Smooth muscle cell (in vitro differentiated cells): ENCODE measurements around the gene PAFAH1B1. TPM values are rescaled to one million over a fixed set of nuclear protein-coding genes. Genes with fewer than 3 reads are reported as not detected.
A peak's percentile ranks its signal among the peaks of the same experiment; 100 is the strongest.

Experiments
- DNase-seq: peaks from one replicate; lab custom pipeline; 2025; ENCODE audit not compliant: unreplicated experiment; lab: John Stamatoyannopoulos, UW
- H2AFZ ChIP-seq: fragments of 200-600 bp; sonication (generic); 2 replicates; pipeline ENCODE4 v1.6.0; 2016; ENCODE audit warnings: antibody characterized with exemption, low read depth, mild to moderate bottlenecking
- H3F3A ChIP-seq: fragments of 200-600 bp; sonication (generic); 2 replicates; pipeline ENCODE4 v1.6.0; 2017; ENCODE audit warnings: antibody characterized with exemption, low read depth
- H3K27ac ChIP-seq: fragments of 200-600 bp; sonication (generic); 2 replicates; pipeline ENCODE4 v1.5.1; 2016; ENCODE audit warnings: low read depth, mild to moderate bottlenecking
- H3K27me3 ChIP-seq: fragments of 200-600 bp; sonication (generic); 2 replicates; pipeline ENCODE4 v1.6.1; 2016; ENCODE audit warnings: low read depth, mild to moderate bottlenecking
- H3K36me3 ChIP-seq: fragments of 200-600 bp; sonication (generic); 2 replicates; pipeline ENCODE4 v1.5.1; 2016; ENCODE audit warnings: low read depth
- H3K4me1 ChIP-seq: fragments of 200-600 bp; sonication (generic); 2 replicates; pipeline ENCODE4 v1.5.1; 2016; ENCODE audit warnings: low read depth
- H3K4me2 ChIP-seq: fragments of 200-600 bp; sonication (generic); 2 replicates; pipeline ENCODE4 v1.6.0; 2016; ENCODE audit warnings: mild to moderate bottlenecking
- H3K4me3 ChIP-seq: fragments of 200-600 bp; sonication (generic); 2 replicates; pipeline ENCODE4 v1.5.1; 2016; ENCODE audit warnings: mild to moderate bottlenecking
- H3K79me2 ChIP-seq: fragments of 200-600 bp; sonication (generic); 2 replicates; pipeline ENCODE4 v1.6.0; 2016; ENCODE audit warnings: low read depth, mild to moderate bottlenecking
- H3K9ac ChIP-seq: fragments of 200-600 bp; sonication (generic); 2 replicates; pipeline ENCODE4 v1.6.0; 2016; ENCODE audit warnings: low read depth
- H3K9me3 ChIP-seq: fragments of 200-600 bp; sonication (generic); replicated peaks from 2 replicates; pipeline ENCODE4 v1.5.1; 2016; ENCODE audit warnings: low read depth
- H4K20me1 ChIP-seq: fragments of 200-600 bp; sonication (generic); 2 replicates; pipeline ENCODE4 v1.6.0; 2016; ENCODE audit warnings: low read depth
- CTCF ChIP-seq: fragments of 200-600 bp; sonication (generic); IDR thresholded peaks from 2 replicates; pipeline ENCODE4 v1.5.1; 2017; ENCODE audit warnings: borderline replicate concordance, mild to moderate bottlenecking, antibody characterized with exemption; ENCODE audit not compliant: insufficient read depth, poor library complexity, severe bottlenecking
- WGBS: methylation state at CpG from one replicate; pipeline ENCODE4 v1.1.7; 2016; ENCODE audit warnings: low lambda C conversion rate; 5-methylcytosine and 5-hydroxymethylcytosine counted together
- polyA plus RNA-seq: library from polyadenylated mRNA; unstranded; fragments of >200 nt; fragmentation: Nextera tagmentation; extraction: Ambion mirVana; gene quantifications from 2 replicates; pipeline ENCODE4 v1.2.1, GENCODE V29; 2016
- total RNA-seq: library from RNA; depleted of rRNA; stranded (reverse); fragments of >200 nt; gene quantifications from 2 replicates; pipeline ENCODE4 v1.2.3, GENCODE V29; 2014

PAFAH1B1 gene
- total and polyA plus RNA-seq, 2 experiments from 2014 or later = 105 to 127 TPM

GRCh38 chr17:2593821-2594721 lies 617 bp downstream of the PAFAH1B1 start:
- WGBS = under 1% methylated on average over 31 of the region's 80 CpGs
- peaks cover 62% of the 10 kb centered on the region for H3K79me2 ChIP-seq
- no peak for TF ChIP-seq CTCF

GRCh38 chr17:2594722-2595599 lies 1.5 kb downstream of the PAFAH1B1 start:
- Histone ChIP-seq H3K79me2 (peaks cover 71% of the 10 kb centered on the region), H3K36me3 (no peaks in the 10 kb centered on the region), H4K20me1 (peaks cover 59% of the 10 kb centered on the region), H3F3A (peaks cover 21% of the 10 kb centered on the region), H3K4me3 (peak overlapping the region; percentile 86), H3K27ac (peak overlapping the region; percentile 100), H3K4me2 (peak overlapping the region; percentile 100), H3K4me1 (peaks cover 18% of the 10 kb centered on the region), H3K9ac (peak overlapping the region; percentile 98), H2AFZ (no peak overlapping the region), H3K9me3 (no peaks in the 10 kb centered on the region), H3K27me3 (no peaks in the 10 kb centered on the region)
- no peak for DNase-seq
- WGBS = 2% methylated on average over 16 of the region's 16 CpGs
- TF ChIP-seq CTCF = no peak

More at GRCh38 chr17:2593821-2594721, 617 bp downstream of the PAFAH1B1 start:
- peak overlapping the region; percentile 100 for H3K27ac ChIP-seq
- H3K4me1 ChIP-seq = peaks cover 18% of the 10 kb centered on the region
- no peaks in the 10 kb centered on the region for H3K9me3 ChIP-seq
- H3K9ac ChIP-seq = peak overlapping the region; percentile 98
- H4K20me1 ChIP-seq = peaks cover 50% of the 10 kb centered on the region
- H3K36me3 ChIP-seq = no peaks in the 10 kb centered on the region
- H3K4me2 ChIP-seq = peak overlapping the region; percentile 100
- H3K27me3 ChIP-seq = no peaks in the 10 kb centered on the region
- no peak overlapping the region for H2AFZ ChIP-seq
- peak; percentile 85 for DNase-seq
- H3K4me3 ChIP-seq = peak overlapping the region; percentile 86
- H3F3A ChIP-seq = peaks cover 21% of the 10 kb centered on the region

- 31% methylated on average over 4 of the region's 4 CpGs for WGBS
- no peaks in the 10 kb centered on the region for H3K9me3 ChIP-seq
- H3K9ac ChIP-seq = peak overlapping the region; percentile 98
- peaks cover 18% of the 10 kb centered on the region for H3K4me1 ChIP-seq
- H3K27ac ChIP-seq = peak overlapping the region; percentile 100
- H3K4me3 ChIP-seq = peak overlapping the region; percentile 86
- no peak overlapping the region for H2AFZ ChIP-seq
- peaks cover 79% of the 10 kb centered on the region for H3K79me2 ChIP-seq
- no peaks in the 10 kb centered on the region for H3K36me3 ChIP-seq
- DNase-seq = no peak
- peaks cover 21% of the 10 kb centered on the region for H3F3A ChIP-seq
- H4K20me1 ChIP-seq = peaks cover 67% of the 10 kb centered on the region
- H3K27me3 ChIP-seq = no peaks in the 10 kb centered on the region
- H3K4me2 ChIP-seq = peak overlapping the region; percentile 100
- no peak for TF ChIP-seq CTCF
Measured at GRCh38 chr17:2595716-2596115, 2.3 kb downstream of the PAFAH1B1 start.
